Measurements from ENCODE around the gene RYR2.

GRCh38 chr1:237779356-237779755 is 737.4 kb downstream of the RYR2 start:
- TF ChIP-seq CTCF (IDR thresholded peaks at IDR 0.05) (no peak), POLR2A (IDR thresholded peaks at IDR 0.05) (no peak)
